Measurements from ENCODE around the gene GJA1. TPM values are rescaled to one million over a fixed set of nuclear protein-coding genes. Genes with fewer than 3 reads are reported as not detected.

Gene GJA1
- total and polyA plus RNA-seq, 2 of the 13 experiments (the other 11 are each of a cell fraction or from before 2014, with no cell fraction given): not detected

DNA sequence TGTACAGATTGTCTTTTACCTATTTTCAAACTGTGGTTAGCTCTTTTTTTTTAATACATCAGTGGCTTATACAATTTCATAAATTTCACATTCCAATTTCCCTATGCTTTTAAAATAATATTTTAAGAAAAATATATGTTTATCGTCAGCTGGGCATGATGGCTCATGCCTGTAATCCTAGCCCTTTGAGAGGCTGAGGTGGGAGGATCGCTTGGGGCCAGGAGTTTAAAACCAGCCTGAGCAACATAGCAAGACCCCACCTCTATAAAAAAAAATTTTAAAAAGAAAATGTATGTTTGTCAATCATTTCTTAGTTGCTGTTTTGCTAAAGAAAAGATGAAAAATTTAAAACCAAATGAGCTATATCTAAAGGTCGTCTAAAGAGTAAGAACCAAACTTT is 3.4 kb downstream of the GJA1 start:
- no peak overlapping the region for H3K4me3 ChIP-seq (replicated peaks in 1 of 3; ENCODE audit: insufficient read depth in 1 of 3, low read depth in 2 of 3, low read length in 3 of 3)
- no peaks in the 10 kb centered on the region for H4K20me1 ChIP-seq (ENCODE audit: insufficient read depth, low read length)
- ChIA-PET POLR2A (no interaction called here), CTCF (ENCODE audit: low intra/inter-chr PET ratio, low total read pairs) (no interaction called here)
- H2AFZ ChIP-seq (ENCODE audit: low read length): no peak overlapping the region
- intact Hi-C loops (cut with micrococcal nuclease; ENCODE audit: unreplicated experiment) (no loop called here), in situ Hi-C loops (cut with HindIII; ENCODE audit: extremely low pct_ligation_motif_present, low pct_unique_long_range_greater_than_20kb) (loop anchor here (10.0 kb wide), 1 partner anchor 406 kb away; no protein-coding TSS in a partner anchor)
- no TSS peak for BruUV-seq (replicated peaks)
- no peaks in the 10 kb centered on the region for H3K79me2 ChIP-seq (ENCODE audit: insufficient read depth, low read length)
- 2% methylated on average over 3 of the region's 3 CpGs for WGBS (ENCODE audit: low lambda C conversion rate)
- no peaks in the 10 kb centered on the region for H3K4me1 ChIP-seq (ENCODE audit: insufficient read depth, low read length)
- H3K27ac ChIP-seq (ENCODE audit: extremely low read length, insufficient read depth, low read length): no peak overlapping the region
- ATAC-seq (no peak), DNase-seq (ENCODE audit: low spot score) (no peak), FAIRE-seq (no peak)
- H3K4me2 ChIP-seq (ENCODE audit: low read depth, low read length): no peak overlapping the region
- no peaks in the 10 kb centered on the region for H3K36me3 ChIP-seq (replicated peaks in 1 of 2; ENCODE audit: control insufficient read depth in 1 of 2, insufficient read depth in 2 of 2, low read length in 2 of 2)
- H3K27me3 ChIP-seq (ENCODE audit: control insufficient read depth in 1 of 2, insufficient read depth in 2 of 2, low read length in 2 of 2): peaks cover 0 to 25% of the 10 kb centered on the region in 2 experiments; a peak in 3 of 5 replicates
- H3K9ac ChIP-seq (ENCODE audit: insufficient read depth, low read depth, low read length): no peak overlapping the region
- H3K9me3 ChIP-seq (ENCODE audit: low read length): no peaks in the 10 kb centered on the region
- no peak for TF ChIP-seq HOXA7 (CRISPR knock-in tag; IDR thresholded peaks at IDR 0.05)
- TF ChIP-seq BCL6 (CRISPR knock-in tag; IDR thresholded peaks at IDR 0.05): no peak
- no peak for TF ChIP-seq REPIN1 (CRISPR knock-in tag; IDR thresholded peaks at IDR 0.05; ENCODE audit: borderline replicate concordance, low read depth)
- no peak for TF ChIP-seq ZIK1 (CRISPR knock-in tag; IDR thresholded peaks at IDR 0.05; ENCODE audit: borderline replicate concordance, low read depth)
- TF ChIP-seq SMARCC2 (IDR thresholded peaks at IDR 0.05): no peak
- TF ChIP-seq ZNF318 (CRISPR knock-in tag; IDR thresholded peaks at IDR 0.05): no peak
- no peak for TF ChIP-seq SALL2 (CRISPR knock-in tag; IDR thresholded peaks at IDR 0.05)
- TF ChIP-seq RBM22 (optimal IDR thresholded peaks at IDR 0.05; ENCODE audit: low read length): no peak
- no peak for TF ChIP-seq ZNF619 (CRISPR knock-in tag; IDR thresholded peaks at IDR 0.05)
- TF ChIP-seq ZKSCAN5 (CRISPR knock-in tag; IDR thresholded peaks at IDR 0.05): no peak
- no peak for TF ChIP-seq SP4 (CRISPR knock-in tag; IDR thresholded peaks at IDR 0.05)
- no peak for TF ChIP-seq ZNF598 (CRISPR knock-in tag; IDR thresholded peaks at IDR 0.05; ENCODE audit: borderline replicate concordance)
- TF ChIP-seq ATM (IDR thresholded peaks at IDR 0.05; ENCODE audit: borderline replicate concordance): no peak
- TF ChIP-seq AGO1 (IDR thresholded peaks at IDR 0.05; ENCODE audit: low read depth, low read length, poor library complexity, severe bottlenecking): no peak
- TF ChIP-seq PBX3 (CRISPR knock-in tag; IDR thresholded peaks at IDR 0.05; ENCODE audit: borderline replicate concordance): no peak
- TF ChIP-seq CEBPB (IDR thresholded peaks at IDR 0.05; ENCODE audit: borderline replicate concordance, low read depth, low read length): no peak
